ENCODE data around the gene ACADL.
A peak's percentile ranks its signal among the peaks of the same experiment; 100 is the strongest.

Gene ACADL

GRCh38 chr2:210267698-210268097, 42.5 kb upstream of the ACADL start:
- H3K79me2 ChIP-seq (ENCODE audit: control insufficient read depth, insufficient read depth, low read length, poor library complexity) = no peaks in the 10 kb centered on the region
- no peak overlapping the region for H2AK5ac ChIP-seq (ENCODE audit: low read length)
- no peak overlapping the region for H2BK12ac ChIP-seq (ENCODE audit: low read length)
- H4K12ac ChIP-seq (ENCODE audit: low read depth, low read length) = no peak overlapping the region
- H3K23ac ChIP-seq (ENCODE audit: low read length) = no peak overlapping the region
- H3K18ac ChIP-seq (ENCODE audit: low read length) = no peak overlapping the region
- no peak overlapping the region for H3K4me3 ChIP-seq (ENCODE audit: low read depth, low read length)
- H3K4ac ChIP-seq (ENCODE audit: low read depth, low read length) = no peak overlapping the region
- no peaks in the 10 kb centered on the region for H3K36me3 ChIP-seq (ENCODE audit: control insufficient read depth in 1 of 2, insufficient read depth in 2 of 2, low read length in 2 of 2)
- no peaks in the 10 kb centered on the region for H3K4me1 ChIP-seq (ENCODE audit: control insufficient read depth in 1 of 2, insufficient read depth in 2 of 2, low read length in 2 of 2)
- H3K27ac ChIP-seq (ENCODE audit: low read depth, low read length) = no peak overlapping the region
- H2AFZ ChIP-seq (ENCODE audit: insufficient read depth, low read length, poor library complexity) = no peak overlapping the region
- no peak overlapping the region for H4K8ac ChIP-seq (ENCODE audit: low read depth, low read length)
- H3K9me3 ChIP-seq (ENCODE audit: insufficient read depth, low read depth, low read length) = no peaks in the 10 kb centered on the region
- no peak overlapping the region for H4K91ac ChIP-seq (ENCODE audit: low read depth, low read length)
- H3K27me3 ChIP-seq (ENCODE audit: insufficient read depth, low read length) = no peaks in the 10 kb centered on the region
- H3K4me2 ChIP-seq (ENCODE audit: low read length) = no peak overlapping the region
- H3K9ac ChIP-seq (ENCODE audit: low read length) = no peak overlapping the region
- no peak overlapping the region for H3K14ac ChIP-seq (ENCODE audit: low read length)
- H2BK5ac ChIP-seq (ENCODE audit: low read depth, low read length, poor library complexity) = no peak overlapping the region
- H2BK120ac ChIP-seq (ENCODE audit: insufficient read depth, low read length, poor library complexity) = no peak overlapping the region
- no peaks in the 10 kb centered on the region for H3K79me1 ChIP-seq (ENCODE audit: low read length)
- no CpG with 5 or more reads among the region's 1 CpG for WGBS (ENCODE audit: extremely low coverage, insufficient coverage, insufficient read length)
- DNase-seq = no peak

DNA sequence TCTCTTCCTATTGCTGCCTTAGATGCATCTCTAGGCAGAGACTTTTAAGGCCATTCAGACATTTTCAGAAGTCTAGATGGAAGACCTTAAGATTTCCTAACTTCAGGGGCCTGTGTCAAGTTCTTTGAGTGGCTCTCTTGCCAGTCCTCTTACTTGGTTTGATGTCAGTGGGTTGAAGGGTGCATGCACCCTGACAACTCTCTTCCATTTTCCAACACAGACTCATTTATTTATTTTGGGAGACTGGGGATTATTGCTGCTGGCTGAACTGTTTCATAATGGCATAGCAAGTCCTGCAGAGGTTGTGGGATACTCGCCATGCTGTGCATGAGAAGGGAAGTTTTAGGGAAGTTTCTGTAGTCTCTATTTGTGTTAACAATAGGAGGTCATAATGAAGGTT, 39.0 kb upstream of the ACADL start:
- Histone ChIP-seq H3K18ac (ENCODE audit: low read length) (no peak overlapping the region), H3K36me3 (ENCODE audit: control insufficient read depth in 1 of 2, insufficient read depth in 2 of 2, low read length in 2 of 2) (no peaks in the 10 kb centered on the region), H4K91ac (ENCODE audit: low read depth, low read length) (no peak overlapping the region), H3K4me2 (ENCODE audit: low read length) (no peak overlapping the region), H3K4me3 (ENCODE audit: low read depth, low read length) (no peak overlapping the region), H3K27me3 (ENCODE audit: insufficient read depth, low read length) (no peaks in the 10 kb centered on the region), H4K12ac (ENCODE audit: low read depth, low read length) (no peak overlapping the region), H3K79me1 (ENCODE audit: low read length) (no peaks in the 10 kb centered on the region), H2AFZ (ENCODE audit: insufficient read depth, low read length, poor library complexity) (no peak overlapping the region), H3K14ac (ENCODE audit: low read length) (no peak overlapping the region), H2BK120ac (ENCODE audit: insufficient read depth, low read length, poor library complexity) (no peak overlapping the region), H3K9ac (ENCODE audit: low read length) (no peak overlapping the region), H3K27ac (ENCODE audit: low read depth, low read length) (no peak overlapping the region), H3K23ac (ENCODE audit: low read length) (no peak overlapping the region), H3K4ac (ENCODE audit: low read depth, low read length) (no peak overlapping the region), H2BK5ac (ENCODE audit: low read depth, low read length, poor library complexity) (no peak overlapping the region), H3K4me1 (ENCODE audit: control insufficient read depth in 1 of 2, insufficient read depth in 2 of 2, low read length in 2 of 2) (no peaks in the 10 kb centered on the region), H4K8ac (ENCODE audit: low read depth, low read length) (no peak overlapping the region), H2AK5ac (ENCODE audit: low read length) (no peak overlapping the region), H3K9me3 (ENCODE audit: insufficient read depth, low read depth, low read length) (no peaks in the 10 kb centered on the region), H3K79me2 (ENCODE audit: control insufficient read depth, insufficient read depth, low read length, poor library complexity) (no peaks in the 10 kb centered on the region), H2BK12ac (ENCODE audit: low read length) (no peak overlapping the region)
- no peak for DNase-seq
- no CpG with 5 or more reads among the region's 1 CpG for whole genome bisulfite sequencing (ENCODE audit: extremely low coverage, insufficient coverage, insufficient read length)

DNA sequence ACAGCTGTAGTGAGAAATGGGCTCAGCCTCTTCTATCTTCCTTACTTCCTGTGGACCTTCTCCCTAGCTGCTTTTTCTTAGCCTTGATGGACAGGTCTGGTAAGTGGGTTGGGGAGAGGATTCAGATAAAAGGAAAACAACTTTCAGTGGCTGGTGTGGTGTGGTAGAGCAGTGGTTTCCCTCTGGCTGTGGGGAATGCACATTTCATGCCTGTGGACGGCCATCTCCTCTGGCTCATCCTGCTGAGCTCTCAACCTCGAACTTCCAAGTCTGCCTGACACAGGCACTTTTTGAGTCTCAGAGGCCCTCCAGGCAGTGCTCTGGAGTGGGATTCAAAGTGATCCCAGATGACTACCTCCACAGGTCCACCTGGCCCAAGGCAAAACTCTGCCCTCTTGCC, 38.6 kb upstream of the ACADL start:
- WGBS (ENCODE audit: extremely low coverage, insufficient coverage, insufficient read length) = no CpG with 5 or more reads among the region's 2 CpGs
- H4K91ac ChIP-seq (ENCODE audit: low read depth, low read length) = no peak overlapping the region
- H3K27ac ChIP-seq (ENCODE audit: low read depth, low read length) = no peak overlapping the region
- H3K9me3 ChIP-seq (ENCODE audit: insufficient read depth, low read depth, low read length) = no peaks in the 10 kb centered on the region
- no peak overlapping the region for H3K4me3 ChIP-seq (ENCODE audit: low read depth, low read length)
- no peak overlapping the region for H2BK120ac ChIP-seq (ENCODE audit: insufficient read depth, low read length, poor library complexity)
- no peak for DNase-seq
- H3K79me1 ChIP-seq (ENCODE audit: low read length) = no peaks in the 10 kb centered on the region
- H3K14ac ChIP-seq (ENCODE audit: low read length) = no peak overlapping the region
- H3K4me1 ChIP-seq (ENCODE audit: control insufficient read depth in 1 of 2, insufficient read depth in 2 of 2, low read length in 2 of 2) = no peaks in the 10 kb centered on the region
- H3K36me3 ChIP-seq (ENCODE audit: control insufficient read depth in 1 of 2, insufficient read depth in 2 of 2, low read length in 2 of 2) = no peaks in the 10 kb centered on the region
- no peak overlapping the region for H2BK12ac ChIP-seq (ENCODE audit: low read length)
- no peak overlapping the region for H3K9ac ChIP-seq (ENCODE audit: low read length)
- H3K23ac ChIP-seq (ENCODE audit: low read length) = no peak overlapping the region
- no peaks in the 10 kb centered on the region for H3K27me3 ChIP-seq (ENCODE audit: insufficient read depth, low read length)
- H4K8ac ChIP-seq (ENCODE audit: low read depth, low read length) = no peak overlapping the region
- H2BK5ac ChIP-seq (ENCODE audit: low read depth, low read length, poor library complexity) = no peak overlapping the region
- no peak overlapping the region for H4K12ac ChIP-seq (ENCODE audit: low read depth, low read length)
- H3K18ac ChIP-seq (ENCODE audit: low read length) = no peak overlapping the region
- no peaks in the 10 kb centered on the region for H3K79me2 ChIP-seq (ENCODE audit: control insufficient read depth, insufficient read depth, low read length, poor library complexity)
- no peak overlapping the region for H3K4ac ChIP-seq (ENCODE audit: low read depth, low read length)
- H3K4me2 ChIP-seq (ENCODE audit: low read length) = no peak overlapping the region
- no peak overlapping the region for H2AK5ac ChIP-seq (ENCODE audit: low read length)
- no peak overlapping the region for H2AFZ ChIP-seq (ENCODE audit: insufficient read depth, low read length, poor library complexity)

DNA sequence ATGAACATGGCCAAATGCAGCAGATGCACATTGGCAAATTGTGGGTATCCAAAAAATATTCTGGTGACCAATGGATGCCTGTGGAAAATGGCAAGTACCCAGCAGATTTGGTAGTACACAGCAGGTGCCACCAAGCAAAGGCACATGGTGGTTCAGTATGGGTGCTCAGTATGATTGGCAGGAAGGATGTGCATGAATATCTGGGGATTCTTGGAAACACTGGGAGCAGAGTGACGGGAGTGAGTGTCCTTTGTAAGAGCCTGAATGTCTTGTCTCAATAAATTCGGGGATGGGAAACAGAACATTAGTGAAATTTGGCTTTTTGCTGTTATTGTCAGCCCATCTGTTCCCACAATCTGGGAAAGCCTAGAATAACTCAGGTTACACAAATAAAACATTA, 36.8 kb upstream of the ACADL start:
- Histone ChIP-seq H3K79me2 (ENCODE audit: control insufficient read depth, insufficient read depth, low read length, poor library complexity) (no peaks in the 10 kb centered on the region), H3K4me2 (ENCODE audit: low read length) (no peak overlapping the region), H4K12ac (ENCODE audit: low read depth, low read length) (no peak overlapping the region), H3K18ac (ENCODE audit: low read length) (no peak overlapping the region), H2AFZ (ENCODE audit: insufficient read depth, low read length, poor library complexity) (no peak overlapping the region), H3K23ac (ENCODE audit: low read length) (no peak overlapping the region), H3K79me1 (ENCODE audit: low read length) (no peaks in the 10 kb centered on the region), H4K91ac (ENCODE audit: low read depth, low read length) (no peak overlapping the region), H4K8ac (ENCODE audit: low read depth, low read length) (no peak overlapping the region), H3K14ac (ENCODE audit: low read length) (no peak overlapping the region), H3K4me3 (ENCODE audit: low read depth, low read length) (no peak overlapping the region), H2BK5ac (ENCODE audit: low read depth, low read length, poor library complexity) (no peak overlapping the region), H3K36me3 (ENCODE audit: control insufficient read depth in 1 of 2, insufficient read depth in 2 of 2, low read length in 2 of 2) (no peaks in the 10 kb centered on the region), H3K4me1 (ENCODE audit: control insufficient read depth in 1 of 2, insufficient read depth in 2 of 2, low read length in 2 of 2) (no peaks in the 10 kb centered on the region), H3K9me3 (ENCODE audit: insufficient read depth, low read depth, low read length) (no peaks in the 10 kb centered on the region), H3K9ac (ENCODE audit: low read length) (peak overlapping the region; percentile 69), H2BK120ac (ENCODE audit: insufficient read depth, low read length, poor library complexity) (no peak overlapping the region), H2BK12ac (ENCODE audit: low read length) (no peak overlapping the region), H2AK5ac (ENCODE audit: low read length) (no peak overlapping the region), H3K4ac (ENCODE audit: low read depth, low read length) (no peak overlapping the region), H3K27ac (ENCODE audit: low read depth, low read length) (no peak overlapping the region), H3K27me3 (ENCODE audit: insufficient read depth, low read length) (no peaks in the 10 kb centered on the region)
- no peak for DNase-seq
- WGBS (ENCODE audit: extremely low coverage, insufficient coverage, insufficient read length) = no CpG with 5 or more reads among the region's 2 CpGs

DNA sequence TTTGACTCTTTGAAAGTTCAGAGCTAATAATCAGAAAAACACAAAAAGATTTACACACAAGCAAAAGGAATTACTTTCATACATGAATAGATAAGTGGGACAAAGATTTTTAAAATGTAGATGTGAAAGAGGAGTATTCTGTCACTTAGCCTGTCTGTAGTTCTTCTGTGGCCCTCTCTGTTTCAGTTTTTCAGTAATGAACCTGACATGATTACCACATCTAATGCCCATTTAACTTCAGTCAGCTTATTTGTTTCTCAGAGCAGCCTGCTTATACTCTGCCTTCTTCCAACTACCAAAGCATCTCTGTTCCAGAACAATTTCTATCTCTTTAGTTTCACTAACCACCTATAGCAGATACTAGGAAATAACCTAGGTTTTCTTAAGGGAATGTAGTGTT, 34.4 kb upstream of the ACADL start:
- no peak overlapping the region for H2BK12ac ChIP-seq (ENCODE audit: low read length)
- no peak for DNase-seq
- no peak overlapping the region for H2BK5ac ChIP-seq (ENCODE audit: low read depth, low read length, poor library complexity)
- H4K8ac ChIP-seq (ENCODE audit: low read depth, low read length) = no peak overlapping the region
- H3K23ac ChIP-seq (ENCODE audit: low read length) = no peak overlapping the region
- H4K12ac ChIP-seq (ENCODE audit: low read depth, low read length) = no peak overlapping the region
- no peak overlapping the region for H3K4ac ChIP-seq (ENCODE audit: low read depth, low read length)
- no peak overlapping the region for H2BK120ac ChIP-seq (ENCODE audit: insufficient read depth, low read length, poor library complexity)
- H4K91ac ChIP-seq (ENCODE audit: low read depth, low read length) = no peak overlapping the region
- H2AK5ac ChIP-seq (ENCODE audit: low read length) = no peak overlapping the region
- no peaks in the 10 kb centered on the region for H3K4me1 ChIP-seq (ENCODE audit: control insufficient read depth in 1 of 2, insufficient read depth in 2 of 2, low read length in 2 of 2)
- no peak overlapping the region for H3K18ac ChIP-seq (ENCODE audit: low read length)
- H3K79me2 ChIP-seq (ENCODE audit: control insufficient read depth, insufficient read depth, low read length, poor library complexity) = no peaks in the 10 kb centered on the region
- no peak overlapping the region for H3K4me3 ChIP-seq (ENCODE audit: low read depth, low read length)
- no peak overlapping the region for H3K14ac ChIP-seq (ENCODE audit: low read length)
- no peak overlapping the region for H3K4me2 ChIP-seq (ENCODE audit: low read length)
- no peaks in the 10 kb centered on the region for H3K36me3 ChIP-seq (ENCODE audit: control insufficient read depth in 1 of 2, insufficient read depth in 2 of 2, low read length in 2 of 2)
- no peak overlapping the region for H3K9ac ChIP-seq (ENCODE audit: low read length)
- no peak overlapping the region for H2AFZ ChIP-seq (ENCODE audit: insufficient read depth, low read length, poor library complexity)
- no peak overlapping the region for H3K27ac ChIP-seq (ENCODE audit: low read depth, low read length)
- no peaks in the 10 kb centered on the region for H3K27me3 ChIP-seq (ENCODE audit: insufficient read depth, low read length)
- H3K79me1 ChIP-seq (ENCODE audit: low read length) = no peaks in the 10 kb centered on the region
- H3K9me3 ChIP-seq (ENCODE audit: insufficient read depth, low read depth, low read length) = no peaks in the 10 kb centered on the region
